HG03097 (cell line): ENCODE measurements around the gene SERINC2.

Experiments used
- ATAC-seq: cut with Tn5 transposase; IDR thresholded peaks from one replicate; pipeline ENCODE4 v1.9.1; 2021; ENCODE audit not compliant: unreplicated experiment, low FRiP score

The SERINC2 gene

DNA sequence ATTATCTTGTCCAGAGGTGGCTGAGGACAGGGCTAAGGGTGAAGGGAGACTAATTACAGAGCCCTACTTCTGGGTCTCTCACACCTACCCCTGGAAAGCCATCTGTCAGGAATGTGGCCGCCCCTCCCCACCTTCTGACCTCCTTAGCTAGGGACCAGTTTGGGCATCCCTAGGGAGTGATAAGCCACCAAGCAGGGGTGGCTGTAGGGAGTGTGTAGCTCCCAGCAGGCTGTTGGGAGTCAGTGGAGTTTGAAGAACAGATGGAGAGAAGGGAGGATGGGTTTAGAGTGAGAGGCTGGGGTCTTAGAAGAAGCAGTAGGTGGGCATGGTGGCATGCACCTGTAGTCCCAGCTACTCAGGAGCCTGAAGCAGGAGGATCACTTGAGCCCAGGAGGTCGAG, 808 bp upstream of the SERINC2 start:
- ATAC-seq = no peak

DNA sequence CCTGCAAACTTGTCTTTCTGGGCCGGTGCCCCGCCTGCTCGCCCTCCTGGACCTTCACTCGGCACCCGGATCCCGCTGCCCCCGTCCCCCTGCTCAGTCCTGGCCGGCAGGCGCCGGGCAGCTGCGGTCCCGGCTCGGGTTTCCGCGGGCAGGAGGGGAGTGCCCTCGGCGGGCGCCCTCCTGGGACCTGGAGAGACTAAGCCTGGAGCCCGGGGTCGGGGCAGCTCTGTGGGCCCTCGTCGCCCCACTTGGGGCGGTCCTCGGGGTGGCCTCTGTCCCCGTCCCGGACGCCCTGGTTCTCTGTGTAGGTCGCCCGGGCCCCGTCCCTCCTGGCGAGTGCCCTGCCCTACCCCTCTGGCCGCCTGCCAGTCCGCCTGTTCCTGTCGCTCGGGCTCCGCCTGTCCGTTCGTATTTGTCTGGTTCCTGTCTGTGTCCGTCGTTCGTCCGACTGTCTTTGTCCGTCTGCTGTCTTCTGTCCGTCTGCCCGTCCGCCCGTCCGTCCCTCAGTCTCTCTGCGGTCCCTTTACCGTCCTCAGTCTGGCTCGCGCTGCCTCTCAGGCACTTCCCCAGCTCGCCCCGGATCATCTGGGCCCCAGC, 490 bp downstream of the SERINC2 start:
- ATAC-seq = no peak

DNA sequence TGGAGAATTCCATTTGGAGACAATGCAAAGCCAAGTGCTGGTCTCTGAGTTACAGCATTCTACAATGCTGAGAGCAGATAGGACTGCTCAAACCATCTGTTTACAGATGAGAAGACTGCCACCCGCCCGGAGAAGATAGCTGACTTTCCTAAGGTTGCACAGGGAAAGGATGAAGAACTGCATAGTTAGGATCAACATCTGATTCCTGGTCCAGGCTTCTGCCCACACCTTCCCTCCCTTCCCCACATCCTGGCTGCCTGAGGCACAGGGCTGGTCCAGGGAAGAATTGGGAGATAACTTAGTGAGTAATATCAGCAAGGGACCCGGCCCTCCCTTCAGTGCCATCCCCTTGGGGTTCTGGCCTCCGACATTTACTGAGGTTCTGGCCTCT, 2.0 kb downstream of the SERINC2 start:
- ATAC-seq = no peak

DNA sequence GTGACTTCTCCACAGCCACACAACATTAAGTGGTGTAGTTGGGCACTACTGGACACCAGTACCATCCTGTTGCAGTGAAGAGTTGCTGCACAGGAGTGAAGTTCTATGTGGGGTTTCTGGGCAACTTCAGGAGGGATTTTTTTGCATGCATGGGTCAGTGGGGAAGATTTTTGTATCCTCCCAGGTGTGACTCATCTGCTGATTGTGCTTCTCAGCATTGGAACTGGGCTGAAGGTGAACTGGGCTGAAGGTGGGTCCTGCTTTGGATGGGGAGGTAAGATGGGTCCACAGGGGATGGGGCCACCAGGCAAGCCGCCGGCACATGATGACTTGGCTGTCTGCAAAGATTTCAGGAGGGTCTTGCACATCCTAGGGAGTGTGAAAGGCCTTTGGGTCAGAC, 2.6 kb downstream of the SERINC2 start:
- no peak for ATAC-seq

DNA sequence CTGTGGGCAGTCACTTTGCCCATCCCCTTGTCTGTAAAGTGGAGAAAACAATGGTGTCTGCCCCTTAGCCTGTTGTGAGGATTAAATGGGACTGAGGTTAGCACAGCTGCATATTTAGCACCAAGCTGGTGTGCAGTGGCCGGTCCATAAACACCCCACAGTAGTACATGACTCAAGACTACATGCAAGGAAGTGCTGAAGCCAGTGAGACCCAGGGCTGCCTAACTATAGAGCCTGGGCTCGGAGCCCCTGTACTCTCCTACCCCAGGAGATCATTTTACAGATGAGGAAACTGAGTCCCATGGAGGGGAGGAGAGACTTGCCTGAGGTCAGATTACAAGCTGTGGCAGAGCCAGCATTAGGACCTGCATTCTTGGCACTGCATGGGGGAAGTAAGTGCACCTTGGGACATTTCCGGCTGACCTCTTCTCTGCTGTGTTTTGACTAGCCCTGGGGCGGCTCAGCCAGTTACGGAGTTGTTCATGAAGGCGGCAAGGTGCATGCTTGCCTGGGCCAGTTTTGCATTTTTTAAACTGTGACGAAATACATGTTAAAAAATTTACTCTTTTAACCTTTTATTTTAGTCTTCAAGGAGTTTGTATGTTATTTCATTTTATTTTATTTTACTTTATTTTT, 3.2 kb downstream of the SERINC2 start:
- ATAC-seq = no peak

DNA sequence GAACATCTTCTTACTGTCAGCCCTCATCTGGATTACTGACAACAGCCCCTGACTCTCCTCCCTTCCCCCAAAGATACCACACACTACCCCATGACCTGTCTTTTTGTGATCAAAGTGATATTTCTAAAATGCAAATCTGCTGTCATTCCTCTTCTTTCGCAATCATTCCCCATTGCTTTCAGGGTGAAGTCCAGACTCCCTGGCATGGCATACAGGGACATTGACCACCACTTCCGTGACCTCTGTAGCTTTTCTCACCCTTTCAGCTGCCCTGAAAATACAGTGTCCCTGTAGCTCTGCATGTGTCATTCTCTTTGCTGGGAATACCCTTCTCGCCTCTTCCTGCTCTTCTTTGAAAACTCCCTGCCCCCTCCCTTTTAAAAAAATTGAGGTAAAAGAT, 4.1 kb downstream of the SERINC2 start:
- ATAC-seq = no peak

DNA sequence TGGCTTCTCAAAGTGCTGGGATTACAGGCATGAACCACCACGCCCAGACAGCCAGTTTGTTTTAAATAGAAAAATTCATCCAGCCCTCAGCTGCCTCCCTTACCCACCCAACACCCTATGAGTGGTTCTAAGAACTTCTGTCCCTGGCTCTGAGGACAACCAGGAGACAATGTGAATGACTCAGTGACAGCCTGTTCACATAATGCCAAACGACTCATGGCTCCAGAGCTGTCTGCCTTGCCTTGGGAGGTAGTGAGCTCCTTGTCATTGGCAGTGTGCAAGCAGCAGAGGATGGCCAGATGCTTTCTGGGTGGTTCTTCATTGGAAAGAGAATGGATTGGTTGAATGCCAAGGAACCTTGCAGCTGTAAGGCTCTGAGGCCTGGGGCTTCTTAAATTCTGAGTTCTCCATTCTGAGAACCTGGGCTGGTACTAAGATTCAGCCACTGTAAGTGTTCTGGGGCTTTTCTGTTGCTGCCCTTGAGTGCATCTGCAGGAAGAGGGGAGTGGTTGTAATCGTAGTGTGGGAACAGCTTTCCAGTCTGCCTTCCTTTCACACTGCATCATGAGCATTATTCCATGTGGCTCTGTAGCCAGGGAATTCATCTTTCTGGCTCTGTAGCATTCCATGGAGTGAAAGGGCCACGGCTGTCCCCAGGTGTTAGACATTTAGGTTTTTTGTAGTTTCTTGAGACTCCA, 5.8 kb downstream of the SERINC2 start:
- no peak for ATAC-seq

DNA sequence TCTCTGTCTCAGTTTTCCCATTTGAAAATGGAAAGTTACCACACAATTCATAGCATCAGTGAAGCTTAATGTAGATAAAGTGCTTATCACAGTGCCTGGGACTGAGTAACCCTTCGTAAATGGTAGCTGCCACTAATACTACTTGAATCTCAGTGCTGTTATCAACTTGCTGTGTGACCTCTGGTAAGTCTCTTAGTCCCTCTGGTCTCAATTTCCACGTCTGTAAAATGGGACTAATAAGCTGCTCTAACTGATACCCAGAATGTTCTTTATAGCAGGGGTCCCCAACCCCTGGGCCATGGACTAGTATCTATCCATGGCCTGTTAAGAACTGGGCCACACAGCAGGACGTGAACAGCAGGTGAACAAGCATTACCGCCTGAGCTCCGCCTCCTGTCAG, 7.7 kb downstream of the SERINC2 start:
- no peak for ATAC-seq

DNA sequence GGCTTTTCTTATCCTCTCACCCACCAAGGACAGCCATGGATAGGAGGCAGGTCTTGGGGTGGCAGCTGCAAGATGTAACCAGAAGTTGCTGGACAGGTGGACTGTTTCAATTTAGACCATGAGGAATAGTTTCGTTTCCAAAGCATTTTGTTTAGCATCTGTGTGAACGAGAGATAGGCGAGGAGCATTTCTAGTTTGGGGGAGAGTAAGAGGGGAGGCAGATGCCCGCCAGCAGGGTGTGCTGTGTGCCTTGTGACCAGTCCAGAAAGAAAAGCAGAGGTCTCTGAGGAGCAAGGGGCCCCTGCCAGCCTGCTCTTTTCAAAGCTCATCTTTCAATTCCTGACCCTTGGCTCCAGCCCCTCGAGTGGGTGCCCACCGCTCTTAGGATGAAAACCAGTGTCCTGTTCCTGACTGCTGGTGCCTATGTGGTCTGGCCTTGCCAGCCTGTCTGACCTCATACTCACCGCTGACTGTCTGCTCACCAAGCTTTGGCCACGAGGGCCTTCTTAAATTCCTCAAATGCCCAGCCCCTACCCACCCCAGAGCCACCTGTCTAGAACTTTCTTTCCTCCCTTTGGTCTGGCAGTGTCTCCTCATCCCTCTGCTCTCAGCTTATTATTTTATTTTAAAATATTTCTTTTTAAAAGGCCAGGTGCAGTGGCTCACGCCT, 8.5 kb downstream of the SERINC2 start:
- ATAC-seq = no peak

DNA sequence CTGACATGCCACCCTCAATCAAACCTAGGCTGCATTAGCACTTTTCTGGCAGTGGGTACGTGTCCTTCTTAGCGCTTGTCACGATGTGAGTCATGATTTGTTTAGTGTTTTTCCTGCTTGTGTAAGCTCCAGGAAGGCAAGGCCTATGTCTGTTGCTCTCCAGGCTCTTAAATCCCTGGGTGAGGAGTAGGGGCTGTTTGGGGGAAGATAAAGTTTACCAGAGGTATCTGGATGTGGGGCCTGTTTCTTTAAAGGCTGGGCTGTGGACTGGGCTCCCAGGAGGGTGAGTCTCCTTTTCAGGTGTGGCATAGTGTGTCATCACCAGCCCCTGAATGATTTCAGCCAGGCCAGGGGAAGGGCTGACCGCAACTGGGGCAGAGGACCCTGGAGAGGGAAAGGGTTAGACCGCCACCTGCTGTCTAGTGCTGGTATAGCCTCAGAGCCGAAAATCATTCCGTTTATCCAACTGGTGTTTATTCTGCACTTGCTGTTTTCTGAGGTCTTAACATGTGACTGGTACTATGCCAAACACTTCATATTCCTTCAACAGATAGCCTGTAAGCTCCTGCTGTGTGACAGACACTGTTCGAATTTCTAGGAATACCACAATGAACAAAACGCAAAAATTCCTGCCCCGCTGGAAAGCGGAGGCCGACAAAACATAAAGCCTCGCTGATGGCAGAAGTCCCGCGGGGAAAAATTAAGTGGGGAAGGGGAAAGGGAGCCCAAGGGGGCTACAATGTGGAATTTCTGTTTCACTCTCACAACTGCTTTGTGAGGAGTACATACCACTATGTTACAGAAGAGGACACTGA, 9.7 kb downstream of the SERINC2 start:
- ATAC-seq = no peak

DNA sequence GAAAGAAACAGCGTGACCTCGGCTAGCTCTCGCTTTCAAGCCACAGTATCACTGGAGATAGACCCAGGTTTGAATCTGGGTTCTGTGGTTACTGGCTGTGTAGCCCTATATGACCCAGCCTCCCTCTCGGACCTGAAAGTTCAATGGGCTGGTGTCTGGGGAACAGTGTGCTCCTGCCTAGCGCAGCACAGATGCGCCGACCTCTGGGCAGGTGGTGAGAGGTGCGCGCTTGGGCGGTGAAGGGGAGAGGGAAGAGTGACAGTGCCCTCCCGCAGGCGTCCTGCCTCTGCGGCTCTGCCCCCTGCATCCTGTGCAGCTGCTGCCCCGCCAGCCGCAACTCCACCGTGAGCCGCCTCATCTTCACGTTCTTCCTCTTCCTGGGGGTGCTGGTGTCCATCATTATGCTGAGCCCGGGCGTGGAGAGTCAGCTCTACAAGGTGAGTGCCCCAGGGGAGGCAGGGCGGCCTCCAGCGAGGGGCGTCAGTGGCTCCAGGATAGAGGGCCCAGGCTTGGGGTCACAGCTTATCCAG, 10.5 kb downstream of the SERINC2 start:
- ATAC-seq = peak; percentile 75

DNA sequence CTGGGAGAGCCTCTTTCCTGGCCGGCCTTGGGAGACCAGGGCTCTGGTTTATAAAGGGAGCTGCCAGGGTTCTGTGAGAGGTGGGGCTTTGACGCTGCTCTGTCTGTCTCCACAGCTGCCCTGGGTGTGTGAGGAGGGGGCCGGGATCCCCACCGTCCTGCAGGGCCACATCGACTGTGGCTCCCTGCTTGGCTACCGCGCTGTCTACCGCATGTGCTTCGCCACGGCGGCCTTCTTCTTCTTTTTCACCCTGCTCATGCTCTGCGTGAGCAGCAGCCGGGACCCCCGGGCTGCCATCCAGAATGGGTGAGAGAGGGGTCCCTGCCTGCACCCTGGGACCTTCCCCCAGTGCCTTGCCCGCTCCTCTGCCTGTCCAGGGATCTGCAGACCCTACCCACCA, 11.6 kb downstream of the SERINC2 start:
- no peak for ATAC-seq

DNA sequence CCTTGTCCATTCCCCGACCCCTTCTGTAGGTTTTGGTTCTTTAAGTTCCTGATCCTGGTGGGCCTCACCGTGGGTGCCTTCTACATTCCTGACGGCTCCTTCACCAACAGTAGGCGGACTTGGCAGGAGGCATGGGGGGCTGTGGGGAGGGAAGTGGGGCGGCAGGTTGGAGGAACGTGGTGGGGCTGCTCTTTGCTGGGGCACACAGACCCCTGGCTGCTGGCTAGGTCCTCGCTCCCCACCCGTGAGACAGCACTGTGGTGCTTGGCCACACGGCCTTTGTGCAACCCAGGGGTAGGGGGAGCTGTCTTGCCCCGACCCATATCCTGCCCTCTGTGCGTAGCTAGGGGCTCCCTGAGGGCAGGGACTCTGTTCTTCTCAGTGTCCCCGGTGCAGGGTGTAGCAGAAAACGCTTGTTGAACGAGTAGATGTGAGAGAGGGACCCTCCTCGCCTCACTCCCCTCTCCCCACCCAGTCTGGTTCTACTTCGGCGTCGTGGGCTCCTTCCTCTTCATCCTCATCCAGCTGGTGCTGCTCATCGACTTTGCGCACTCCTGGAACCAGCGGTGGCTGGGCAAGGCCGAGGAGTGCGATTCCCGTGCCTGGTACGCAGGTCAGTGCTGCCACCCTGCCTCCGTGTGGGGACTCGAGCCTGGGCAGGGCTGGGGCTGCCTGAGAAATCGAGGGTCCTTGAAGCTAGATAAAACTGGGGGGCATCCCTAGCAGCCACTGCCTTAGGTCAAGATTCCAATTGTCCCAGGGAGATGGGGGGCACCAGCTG, 12.5 kb downstream of the SERINC2 start:
- no peak for ATAC-seq

DNA sequence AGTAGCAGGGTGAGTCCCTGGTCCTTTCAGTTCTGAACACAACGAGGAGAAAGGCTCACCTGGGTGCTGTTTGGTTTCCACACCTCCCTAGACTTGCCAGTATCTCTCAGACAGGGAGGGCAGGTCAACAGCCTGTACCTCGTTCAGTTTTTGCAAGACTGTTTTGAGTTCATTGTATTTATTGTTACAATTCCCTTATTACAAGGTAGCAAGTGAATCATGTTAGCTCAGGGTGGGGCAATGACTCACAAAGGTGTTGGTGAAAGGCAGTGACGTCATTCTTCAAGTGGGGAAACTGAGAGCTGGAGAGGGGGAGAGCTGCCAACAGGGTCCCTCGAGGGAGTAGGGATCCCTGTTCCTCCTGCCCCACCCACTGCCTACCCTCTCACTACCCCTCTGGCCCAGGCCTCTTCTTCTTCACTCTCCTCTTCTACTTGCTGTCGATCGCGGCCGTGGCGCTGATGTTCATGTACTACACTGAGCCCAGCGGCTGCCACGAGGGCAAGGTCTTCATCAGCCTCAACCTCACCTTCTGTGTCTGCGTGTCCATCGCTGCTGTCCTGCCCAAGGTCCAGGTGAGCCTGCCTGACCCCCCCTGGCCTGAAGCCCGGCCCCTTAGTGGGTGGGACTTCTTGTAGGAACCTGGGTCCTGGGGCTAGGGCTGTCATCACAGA, 13.4 kb downstream of the SERINC2 start:
- no peak for ATAC-seq

DNA sequence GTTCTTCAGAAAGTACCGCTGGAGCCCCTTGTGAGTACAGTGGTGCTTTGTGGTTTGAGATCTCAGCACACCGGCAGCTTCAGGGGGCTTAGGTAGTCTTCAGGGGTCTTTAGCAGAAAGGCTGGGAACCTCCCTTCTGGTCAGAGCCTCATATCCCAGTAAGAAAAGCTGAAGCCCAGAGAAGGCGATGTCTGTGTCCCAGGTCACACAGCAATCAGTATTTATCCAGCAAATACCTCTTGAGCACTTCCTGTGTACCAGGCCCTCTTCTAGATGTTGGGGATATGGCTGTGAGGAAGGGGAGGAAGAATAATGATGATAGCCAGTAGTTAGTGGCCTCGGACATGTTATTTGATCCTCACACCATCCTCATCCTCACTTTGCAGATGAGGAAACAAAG, 14.3 kb downstream of the SERINC2 start:
- ATAC-seq = no peak

DNA sequence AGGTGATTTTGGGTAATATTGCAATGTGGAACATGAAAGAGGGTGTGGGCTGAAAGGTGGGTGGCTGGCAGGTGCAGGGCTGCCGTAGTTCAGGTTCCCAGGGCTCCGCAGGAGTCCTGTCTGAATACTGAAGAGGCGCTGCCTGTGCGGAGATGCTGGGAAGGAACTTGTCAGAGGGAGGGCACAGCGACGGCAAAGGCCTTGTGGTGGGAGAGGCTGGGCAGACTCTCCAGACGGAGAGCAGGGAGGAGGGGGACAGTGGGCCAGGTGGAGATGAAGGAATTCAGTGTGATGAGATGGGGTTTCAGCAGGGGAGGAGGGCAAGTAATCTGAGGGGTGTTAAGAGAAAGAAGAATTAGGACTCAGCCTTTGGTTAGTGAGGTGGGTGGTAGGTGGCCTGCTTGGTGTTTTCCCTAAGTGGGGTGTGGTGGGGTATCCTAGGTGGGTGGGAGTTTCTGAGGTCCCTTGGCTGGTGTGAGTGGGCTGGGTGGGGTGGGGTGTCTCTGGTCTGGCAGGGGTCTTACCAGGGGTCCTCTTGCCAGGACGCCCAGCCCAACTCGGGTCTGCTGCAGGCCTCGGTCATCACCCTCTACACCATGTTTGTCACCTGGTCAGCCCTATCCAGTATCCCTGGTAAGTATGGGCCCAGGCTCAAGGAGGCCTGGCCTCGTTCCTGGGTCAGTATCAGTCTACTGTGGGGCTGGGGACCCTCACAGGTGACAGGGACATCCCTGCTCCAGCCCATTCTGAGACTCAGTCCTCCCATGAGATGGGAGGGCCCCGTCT, 15.6 kb downstream of the SERINC2 start:
- ATAC-seq = no peak

DNA sequence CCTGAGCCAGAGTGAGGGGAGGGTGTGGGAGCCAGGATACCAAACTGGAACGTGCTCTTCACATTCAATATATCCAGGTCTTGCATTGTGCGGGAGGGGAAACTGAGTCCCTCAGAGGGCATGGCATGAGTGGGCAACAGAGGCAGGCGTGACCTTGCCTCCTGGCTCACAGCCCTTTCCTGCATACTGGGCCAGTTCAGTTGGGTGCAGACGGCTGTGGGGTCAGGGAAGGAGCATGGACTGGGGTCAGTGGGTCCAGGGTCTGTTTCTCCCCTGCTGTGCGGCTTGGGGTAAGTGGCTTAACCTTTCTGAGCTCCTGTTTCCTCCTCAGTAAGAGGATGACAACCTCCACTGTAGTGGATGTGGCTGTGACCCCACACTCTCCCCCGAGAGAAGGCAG, 16.6 kb downstream of the SERINC2 start:
- no peak for ATAC-seq
